ENCODE results near the gene CA11. TPM values are rescaled to one million over a fixed set of nuclear protein-coding genes. Genes with fewer than 3 reads are reported as not detected.

CA11 gene
- total RNA-seq, 6 experiments from 2014 or later = 0.53 to 2.5 (median 1.4) TPM

DNA sequence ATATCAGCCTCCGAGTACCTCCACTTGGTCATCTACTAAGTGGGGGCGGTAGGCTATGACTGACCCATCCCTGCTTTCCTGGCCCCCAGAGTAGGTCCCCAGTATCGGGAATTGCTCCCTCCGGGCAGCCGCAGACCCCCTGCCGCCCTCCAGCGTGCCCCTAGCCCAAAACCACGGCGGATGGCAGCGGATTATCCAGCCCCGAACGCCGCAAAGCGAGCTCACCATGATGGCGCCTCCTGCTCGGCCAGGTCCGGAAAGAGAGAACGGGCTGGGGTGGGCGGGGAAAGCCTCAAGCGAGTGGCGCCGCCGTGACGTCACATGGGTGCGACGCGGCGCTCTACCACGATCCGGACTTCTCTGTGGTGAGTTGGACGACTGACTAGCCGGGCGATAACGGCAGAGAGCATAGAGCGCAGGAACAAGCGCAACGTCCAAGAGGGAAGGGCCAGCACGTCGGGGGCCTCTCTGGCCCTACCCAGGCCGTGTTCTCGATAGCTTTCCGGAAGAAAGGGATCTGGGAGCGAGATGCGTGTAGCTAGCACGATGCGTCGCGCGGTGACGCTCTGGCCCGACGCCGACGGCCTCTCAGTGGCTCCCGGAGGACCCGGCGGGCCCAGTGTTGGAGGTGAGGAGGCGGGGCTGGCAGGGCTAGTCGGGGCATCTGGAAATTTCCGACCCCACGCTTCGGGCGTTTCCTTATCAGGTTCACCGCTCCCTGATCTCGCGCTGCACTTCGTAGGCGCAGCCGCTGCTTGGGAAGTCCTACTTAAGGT, 26.9 kb downstream of the CA11 start, which contains the start of the genes RPL18 and SPHK2:
TSS of gene RPL18 (minus strand) at position 263 of the 776 bp plus-strand sequence. CDS start at position 228, 35 bp downstream.
TSS of gene SPHK2 (plus strand) at position 591 of the 776 bp plus-strand sequence. CDS start 1,009 bp downstream, outside the sequence.
- Mint-ChIP-seq H3K27me3 (ENCODE audit: insufficient read depth) (peaks cover 13% of the 10 kb centered on the region), H3K4me3 (peak within 1 kb of the TSS; percentile 94), H3K27ac (peak within 1 kb of the TSS; percentile 99), H3K9me3 (no peaks in the 10 kb centered on the region), H3K4me1 (ENCODE audit: low read depth) (peaks cover 46% of the 10 kb centered on the region), H3K36me3 (ENCODE audit: low read depth) (peaks cover 55% of the 10 kb centered on the region)
- DNase-seq = peak; percentile 100
- TF ChIP-seq, protein P1, sequence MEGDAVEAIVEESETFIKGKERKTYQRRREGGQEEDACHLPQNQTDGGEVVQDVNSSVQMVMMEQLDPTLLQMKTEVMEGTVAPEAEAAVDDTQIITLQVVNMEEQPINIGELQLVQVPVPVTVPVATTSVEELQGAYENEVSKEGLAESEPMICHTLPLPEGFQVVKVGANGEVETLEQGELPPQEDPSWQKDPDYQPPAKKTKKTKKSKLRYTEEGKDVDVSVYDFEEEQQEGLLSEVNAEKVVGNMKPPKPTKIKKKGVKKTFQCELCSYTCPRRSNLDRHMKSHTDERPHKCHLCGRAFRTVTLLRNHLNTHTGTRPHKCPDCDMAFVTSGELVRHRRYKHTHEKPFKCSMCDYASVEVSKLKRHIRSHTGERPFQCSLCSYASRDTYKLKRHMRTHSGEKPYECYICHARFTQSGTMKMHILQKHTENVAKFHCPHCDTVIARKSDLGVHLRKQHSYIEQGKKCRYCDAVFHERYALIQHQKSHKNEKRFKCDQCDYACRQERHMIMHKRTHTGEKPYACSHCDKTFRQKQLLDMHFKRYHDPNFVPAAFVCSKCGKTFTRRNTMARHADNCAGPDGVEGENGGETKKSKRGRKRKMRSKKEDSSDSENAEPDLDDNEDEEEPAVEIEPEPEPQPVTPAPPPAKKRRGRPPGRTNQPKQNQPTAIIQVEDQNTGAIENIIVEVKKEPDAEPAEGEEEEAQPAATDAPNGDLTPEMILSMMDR (IDR thresholded peaks at IDR 0.05) = no peak

DNA sequence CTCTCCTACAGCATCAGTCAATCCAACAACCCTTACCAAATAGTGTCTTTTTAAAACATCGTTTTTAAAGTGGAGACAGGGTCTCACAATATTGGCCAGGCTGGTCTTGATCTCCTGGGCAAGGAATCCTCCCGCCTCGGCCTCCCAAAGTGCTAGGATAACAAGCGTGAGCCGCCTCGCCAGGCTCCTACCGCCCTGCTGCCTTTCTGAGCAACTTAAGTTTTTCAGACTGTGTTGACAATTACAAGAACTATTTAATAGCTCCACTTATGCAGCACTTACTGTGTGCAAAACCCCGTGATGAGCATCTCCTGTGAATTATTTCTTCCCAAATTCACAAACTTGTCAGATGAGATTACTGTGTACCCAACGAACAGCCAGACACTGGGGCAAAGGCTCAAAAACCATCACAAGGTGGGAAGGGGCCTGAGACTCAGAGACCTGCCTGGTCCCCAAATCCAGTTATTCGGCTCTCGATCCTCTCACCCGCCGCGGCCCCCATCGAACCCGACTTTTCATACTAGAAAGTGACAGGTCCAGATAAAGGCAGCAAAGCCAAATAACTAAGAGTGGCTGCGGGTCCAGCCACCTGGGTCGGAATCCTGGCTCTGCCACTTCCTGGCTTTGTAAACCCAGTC, 27.6 kb downstream of the CA11 start:
- peak overlapping the region; percentile 94 for H3K4me3 Mint-ChIP-seq
- H3K4me1 Mint-ChIP-seq (ENCODE audit: low read depth) = peaks cover 38% of the 10 kb centered on the region
- TF ChIP-seq, protein P1 (IDR thresholded peaks at IDR 0.05) = no peak
- DNase-seq = no peak
- no peaks in the 10 kb centered on the region for H3K9me3 Mint-ChIP-seq
- peaks cover 20% of the 10 kb centered on the region for H3K27me3 Mint-ChIP-seq (ENCODE audit: insufficient read depth)
- H3K36me3 Mint-ChIP-seq (ENCODE audit: low read depth) = peaks cover 48% of the 10 kb centered on the region
- peak overlapping the region; percentile 99 for H3K27ac Mint-ChIP-seq

DNA sequence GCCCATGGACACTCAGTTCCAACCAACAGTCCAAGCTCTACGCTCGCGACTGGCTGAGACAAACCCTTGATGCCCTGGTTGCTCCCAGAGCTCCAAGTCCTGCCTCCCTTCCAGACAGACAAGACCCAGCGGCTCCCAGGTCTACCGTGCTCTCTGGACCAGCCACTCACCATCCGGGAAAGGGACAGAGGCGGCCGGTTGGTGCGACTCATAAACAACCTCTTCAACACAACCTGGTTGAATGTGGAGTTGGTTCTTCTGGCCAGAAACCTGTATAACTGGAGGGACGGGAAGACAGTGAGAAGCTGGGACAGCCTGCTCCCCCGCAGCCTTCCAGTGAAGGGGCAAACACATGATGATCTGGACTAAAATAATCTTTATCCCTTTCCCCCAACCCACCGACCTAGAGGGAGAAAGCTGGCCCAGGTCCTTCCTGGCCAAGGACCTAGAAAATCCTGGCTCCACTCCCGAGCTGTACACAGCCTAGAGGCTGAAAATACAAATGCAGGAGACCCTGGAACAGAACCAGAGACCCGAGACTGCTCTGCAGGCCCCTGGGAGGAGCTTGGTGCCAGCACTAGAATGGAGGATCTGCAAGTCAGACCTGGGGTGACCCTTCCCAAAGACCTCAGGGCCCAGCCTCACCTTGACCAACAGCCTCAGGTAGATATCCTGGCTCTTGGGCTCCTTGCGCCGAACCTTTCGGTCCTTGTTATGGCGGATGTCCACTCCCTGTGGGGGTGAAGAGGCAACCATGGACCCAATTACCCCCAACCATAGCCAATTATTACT, 28.6 kb downstream of the CA11 start:
- no peak for DNase-seq
- H3K4me3 Mint-ChIP-seq = peak overlapping the region; percentile 94
- H3K9me3 Mint-ChIP-seq = no peaks in the 10 kb centered on the region
- TF ChIP-seq, protein P1 (IDR thresholded peaks at IDR 0.05) = no peak
- peak overlapping the region; percentile 99 for H3K27ac Mint-ChIP-seq
- H3K27me3 Mint-ChIP-seq (ENCODE audit: insufficient read depth) = peaks cover 20% of the 10 kb centered on the region
- peaks cover 31% of the 10 kb centered on the region for H3K4me1 Mint-ChIP-seq (ENCODE audit: low read depth)
- peaks cover 43% of the 10 kb centered on the region for H3K36me3 Mint-ChIP-seq (ENCODE audit: low read depth)

DNA sequence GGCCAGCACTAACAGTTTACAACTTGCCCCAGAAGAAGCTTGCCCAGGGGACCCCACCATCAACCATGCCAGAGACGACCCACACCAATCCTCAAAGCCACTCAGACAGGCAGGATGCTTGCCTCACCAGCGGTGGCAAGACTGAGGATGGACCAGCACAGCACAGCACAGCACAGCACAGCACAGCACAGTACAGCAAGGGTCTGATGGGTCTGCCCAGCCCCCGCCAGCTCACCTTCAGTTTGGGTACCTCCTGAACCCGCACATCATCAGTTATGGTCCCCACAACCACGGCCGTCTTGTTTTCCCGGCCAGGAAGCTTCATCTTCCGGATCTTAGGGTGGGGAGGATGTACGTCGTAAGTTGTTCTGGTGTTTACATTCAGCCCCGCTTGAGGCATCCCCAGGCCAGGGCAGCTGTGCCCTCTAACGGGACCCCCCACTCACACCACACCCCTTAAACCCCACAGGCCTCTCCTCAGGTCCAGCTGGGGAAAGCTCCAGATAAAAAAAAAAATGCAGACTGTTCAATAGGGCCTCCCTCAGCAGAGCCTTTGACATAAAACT, 29.4 kb downstream of the CA11 start:
- H3K36me3 Mint-ChIP-seq (ENCODE audit: low read depth) = peaks cover 38% of the 10 kb centered on the region
- TF ChIP-seq, protein P1 (IDR thresholded peaks at IDR 0.05) = no peak
- DNase-seq = no peak
- peak overlapping the region; percentile 94 for H3K4me3 Mint-ChIP-seq
- peaks cover 28% of the 10 kb centered on the region for H3K4me1 Mint-ChIP-seq (ENCODE audit: low read depth)
- peak overlapping the region; percentile 99 for H3K27ac Mint-ChIP-seq
- H3K27me3 Mint-ChIP-seq (ENCODE audit: insufficient read depth) = peaks cover 25% of the 10 kb centered on the region
- no peaks in the 10 kb centered on the region for H3K9me3 Mint-ChIP-seq

DNA sequence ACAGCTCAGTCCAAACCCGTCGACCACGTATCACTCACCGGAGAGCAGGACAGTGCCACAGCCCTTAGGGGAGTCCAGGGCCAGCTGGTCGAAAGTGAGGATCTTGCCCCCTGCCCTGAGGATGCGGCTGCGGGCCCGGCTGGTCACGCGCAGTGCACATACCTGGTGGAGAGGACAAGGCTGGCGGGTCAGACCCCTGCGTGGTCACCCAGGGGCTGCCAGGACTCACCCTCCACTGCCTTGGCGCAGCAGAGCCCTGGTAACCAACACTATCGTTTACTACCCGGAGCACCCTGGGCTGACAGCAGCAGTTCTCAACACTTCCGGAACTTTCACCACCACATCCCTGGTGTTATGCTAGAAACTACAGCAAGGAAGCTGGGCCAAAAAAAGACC, 29.9 kb downstream of the CA11 start:
- no peak for DNase-seq
- H3K4me1 Mint-ChIP-seq (ENCODE audit: low read depth) = peaks cover 28% of the 10 kb centered on the region
- peaks cover 35% of the 10 kb centered on the region for H3K36me3 Mint-ChIP-seq (ENCODE audit: low read depth)
- TF ChIP-seq, protein P1 (IDR thresholded peaks at IDR 0.05) = no peak
- peak overlapping the region; percentile 94 for H3K4me3 Mint-ChIP-seq
- H3K27me3 Mint-ChIP-seq (ENCODE audit: insufficient read depth) = peaks cover 25% of the 10 kb centered on the region
- no peaks in the 10 kb centered on the region for H3K9me3 Mint-ChIP-seq
- peak overlapping the region; percentile 69 for H3K27ac Mint-ChIP-seq

All from HFFc6 (cell line).